ENCODE results near the gene MYDGF. TPM values are rescaled to one million over a fixed set of nuclear protein-coding genes. Genes with fewer than 3 reads are reported as not detected.
A peak's percentile ranks its signal among the peaks of the same experiment; 100 is the strongest.

The MYDGF gene
- polyA plus RNA-seq, 3 donors = 64.6 to 165 (median 160) TPM

- Histone ChIP-seq H4K20me1 (ENCODE audit: insufficient read depth, low read length) (peaks cover 7% of the 10 kb centered on the region), H3K36me3 (replicated peaks in 1 of 2; ENCODE audit: control insufficient read depth in 1 of 2, insufficient read depth in 2 of 2, low read length in 2 of 2) (peaks cover 75 to 93% of the 10 kb centered on the region in 2 donors), H3K4me1 (ENCODE audit: control insufficient read depth in 1 of 2, insufficient read depth in 2 of 2, low read length in 2 of 2) (no peaks in the 10 kb centered on the region), H3K9me3 (replicated peaks in 1 of 2; ENCODE audit: control insufficient read depth in 1 of 2, insufficient read depth in 1 of 2, low read length in 2 of 2) (no peaks in the 10 kb centered on the region), H3K27ac (ENCODE audit: low read depth in 1 of 2, low read length in 2 of 2) (no peak overlapping the region), H3K4me2 (replicated peaks; ENCODE audit: extremely low read depth, low read length, poor library complexity, severe bottlenecking) (no peak overlapping the region), H3K27me3 (ENCODE audit: control insufficient read depth in 2 of 2, insufficient read depth in 2 of 2, low read length in 2 of 2) (no peaks in the 10 kb centered on the region), H3K9ac (ENCODE audit: insufficient read depth, low read length, poor library complexity, severe bottlenecking) (no peak overlapping the region), H3K4me3 (replicated peaks in 1 of 3; ENCODE audit: low read depth in 2 of 3, low read length in 3 of 3) (no peak overlapping the region), H2AFZ (ENCODE audit: insufficient read depth, low read depth, low read length, poor library complexity, severe bottlenecking) (no peak overlapping the region), H3K79me2 (ENCODE audit: insufficient read depth, low read length) (no peaks in the 10 kb centered on the region)
- Mint-ChIP-seq H3K4me3 (no peak overlapping the region), H3K27me3 (ENCODE audit: low read depth in 3 of 3) (peaks cover 0 to 2% (median 0%) of the 10 kb centered on the region in 3 donors), H3K9me3 (no peaks in the 10 kb centered on the region), H3K36me3 (peaks cover 65 to 92% of the 10 kb centered on the region in 2 donors), H3K27ac (no peak overlapping the region), H3K4me1 (no peaks in the 10 kb centered on the region)
- 97% methylated on average over 20 of the region's 28 CpGs for WGBS (ENCODE audit: insufficient coverage)
- no peak for TF ChIP-seq CTCF (IDR thresholded peaks at IDR 0.05)
- DNase-seq = no peak
- intact Hi-C loops (cut with micrococcal nuclease) = no loop called here
Observed at GRCh38 chr19:4703671-4704316, 33.7 kb upstream of the MYDGF start.

GRCh38 chr19:4702764-4703163, 32.6 kb upstream of the MYDGF start:
- Mint-ChIP-seq H3K36me3 (peaks cover 62 to 92% of the 10 kb centered on the region in 2 donors), H3K9me3 (no peaks in the 10 kb centered on the region), H3K4me1 (no peaks in the 10 kb centered on the region), H3K27me3 (ENCODE audit: low read depth in 3 of 3) (peaks cover 0 to 2% (median 0%) of the 10 kb centered on the region in 3 donors), H3K4me3 (no peak overlapping the region), H3K27ac (peak overlapping the region in 1 of 7 donors; percentile 26)
- H2AFZ ChIP-seq (ENCODE audit: insufficient read depth, low read depth, low read length, poor library complexity, severe bottlenecking) = no peak overlapping the region
- H3K4me2 ChIP-seq (replicated peaks; ENCODE audit: extremely low read depth, low read length, poor library complexity, severe bottlenecking) = no peak overlapping the region
- WGBS (ENCODE audit: insufficient coverage) = 95% methylated on average over 9 of the region's 11 CpGs
- peaks cover 79 to 93% of the 10 kb centered on the region in 2 donors for H3K36me3 ChIP-seq (replicated peaks in 1 of 2; ENCODE audit: control insufficient read depth in 1 of 2, insufficient read depth in 2 of 2, low read length in 2 of 2)
- no peaks in the 10 kb centered on the region for H3K79me2 ChIP-seq (ENCODE audit: insufficient read depth, low read length)
- no peak overlapping the region for H3K9ac ChIP-seq (ENCODE audit: insufficient read depth, low read length, poor library complexity, severe bottlenecking)
- intact Hi-C loops (cut with micrococcal nuclease) = no loop called here
- H3K4me1 ChIP-seq (ENCODE audit: control insufficient read depth in 1 of 2, insufficient read depth in 2 of 2, low read length in 2 of 2) = no peaks in the 10 kb centered on the region
- no peaks in the 10 kb centered on the region for H3K9me3 ChIP-seq (replicated peaks in 1 of 2; ENCODE audit: control insufficient read depth in 1 of 2, insufficient read depth in 1 of 2, low read length in 2 of 2)
- no peak for DNase-seq
- H4K20me1 ChIP-seq (ENCODE audit: insufficient read depth, low read length) = no peaks in the 10 kb centered on the region
- H3K27me3 ChIP-seq (ENCODE audit: control insufficient read depth in 2 of 2, insufficient read depth in 2 of 2, low read length in 2 of 2) = no peaks in the 10 kb centered on the region
- no peak for TF ChIP-seq CTCF (IDR thresholded peaks at IDR 0.05)
- H3K4me3 ChIP-seq (replicated peaks in 1 of 3; ENCODE audit: low read depth in 2 of 3, low read length in 3 of 3) = no peak overlapping the region
- no peak overlapping the region for H3K27ac ChIP-seq (ENCODE audit: low read depth in 1 of 2, low read length in 2 of 2)
